K562 (cell line): ENCODE data around the gene RALGPS1. TPM values are rescaled to one million over a fixed set of nuclear protein-coding genes. Genes with fewer than 3 reads are reported as not detected.

ENCODE experiments used
- ATAC-seq: fragments of 200-7000 bp; cut with Tn5 transposase; 3 replicates; pipeline ENCODE4 v1.9.1; 2020; ENCODE audit warnings: moderate library complexity
- BruUV-seq: library from RNA; stranded (reverse); fragments of 400-500 nt; replicated peaks from 2 replicates; lab custom pipeline; 2021; lab: Mats Ljungman, UMichigan
- CTCF ChIA-PET: fragments of 300-600 bp; formaldehyde crosslinking; extraction: SDS; loops from one replicate; lab custom pipeline; 2021; ENCODE audit warnings: low intra/inter-chr PET ratio; lab: Yijun Ruan, JAX
- POLR2A ChIA-PET: fragments of 300-600, 350-650 bp; sonication (Branson Sonifier 250); formaldehyde crosslinking; extraction: SDS; loops from one replicate; lab custom pipeline; 2021; ENCODE audit warnings: antibody characterized with exemption, inconsistent platforms; lab: Yijun Ruan, JAX
- DNase-seq, 4 experiments: peaks; one replicate each; pipeline versions ENCODE4 v3.0.0 to v3.0.0-alpha.2; 2011 to 2018; ENCODE audit warnings: low spot score in 3 of 4, mixed read lengths in 3 of 4; ENCODE audit errors: extremely low read depth in 1 of 4
- FAIRE-seq: peaks from 2 replicates; lab custom pipeline; 2011; peaks lifted over from hg19 to GRCh38; lab: Jason Lieb, UNC
- H2AFZ ChIP-seq: 2 replicates; pipeline ENCODE4 v1.6.0; 2011; ENCODE audit warnings: low read depth, low read length, control low read depth, inconsistent platforms
- H3K27ac ChIP-seq: fragments of 200-600 bp; 3 replicates; pipeline ENCODE4 v1.8.0; 2011; ENCODE audit warnings: low read depth, mild to moderate bottlenecking, control low read depth, inconsistent platforms, low read length, moderate library complexity, mixed read lengths; ENCODE audit errors: extremely low read depth
- H3K27me3 ChIP-seq, 2 experiments: fragments of 300-600 bp in 1 of 2; 2 replicates in 1 of 2; 3 replicates in 1 of 2; pipeline versions ENCODE4 v1.6.0 to v1.8.0; 2011; ENCODE audit warnings: inconsistent platforms in 2 of 2, low read length in 2 of 2, mild to moderate bottlenecking in 1 of 2, mixed read lengths in 1 of 2, moderate library complexity in 1 of 2; ENCODE audit not compliant: control insufficient read depth in 2 of 2, insufficient read depth in 2 of 2
- H3K36me3 ChIP-seq: fragments of 300-600 bp; 3 replicates; pipeline ENCODE4 v1.8.0; 2011; ENCODE audit warnings: mild to moderate bottlenecking, low read length, inconsistent platforms; ENCODE audit not compliant: control insufficient read depth, insufficient read depth
- H3K4me1 ChIP-seq, 2 experiments: fragments of 200-600 bp in 1 of 2; replicated peaks in 1 of 2; 2 replicates in 1 of 2; 3 replicates in 1 of 2; pipeline versions ENCODE4 v1.5.1 to v1.8.0; 2011; ENCODE audit warnings: inconsistent platforms in 2 of 2, low read length in 2 of 2, mild to moderate bottlenecking in 1 of 2, mixed read lengths in 1 of 2, moderate library complexity in 1 of 2; ENCODE audit not compliant: control insufficient read depth in 2 of 2, insufficient read depth in 2 of 2
- H3K4me2 ChIP-seq: 2 replicates; pipeline ENCODE4 v1.6.1; 2011; ENCODE audit warnings: low read length, control low read depth, inconsistent platforms, mixed read lengths; ENCODE audit not compliant: insufficient read depth
- H3K4me3 ChIP-seq: fragments of 200-600 bp; sonication (generic), shearing (Covaris generic); 2 replicates; pipeline ENCODE4 v1.5.1; 2016; ENCODE audit warnings: control low read depth, inconsistent platforms
- H3K79me2 ChIP-seq: fragments of 200-600 bp; 3 replicates; pipeline ENCODE4 v1.8.0; 2011; ENCODE audit warnings: low read length, inconsistent platforms; ENCODE audit not compliant: control insufficient read depth, insufficient read depth
- H3K9ac ChIP-seq, 2 experiments: 2 replicates each; pipeline versions ENCODE4 v1.6.0 to v1.6.1; 2011; ENCODE audit warnings: low read depth in 2 of 2, low read length in 2 of 2, control low read depth in 1 of 2, inconsistent platforms in 1 of 2, mild to moderate bottlenecking in 1 of 2, mixed read lengths in 1 of 2; ENCODE audit not compliant: insufficient read depth in 1 of 2
- H3K9me1 ChIP-seq: one replicate; pipeline ENCODE4 v1.6.0; 2011; ENCODE audit warnings: inconsistent platforms, mild to moderate bottlenecking, low read length, moderate library complexity; ENCODE audit not compliant: control insufficient read depth, insufficient read depth
- H3K9me3 ChIP-seq: replicated peaks from 2 replicates; pipeline ENCODE4 v1.5.1; 2011; ENCODE audit warnings: low read depth, low read length, inconsistent platforms; ENCODE audit not compliant: control insufficient read depth, insufficient read depth
- H4K20me1 ChIP-seq: replicated peaks from 2 replicates; pipeline ENCODE4 v1.6.1; 2011; ENCODE audit warnings: low read length, inconsistent platforms, mixed read lengths; ENCODE audit not compliant: control insufficient read depth, insufficient read depth
- ETS1 ChIP-seq: conservative IDR thresholded peaks from 2 replicates; pipeline ENCODE4 v1.6.1; 2011; ENCODE audit warnings: low read depth, mild to moderate bottlenecking, low read length; ENCODE audit not compliant: control insufficient read depth
- ETV1 ChIP-seq: fragments of 450-650 bp; conservative IDR thresholded peaks from 2 replicates; pipeline ENCODE4 v1.6.1; 2016; ENCODE audit warnings: missing genetic modification characterization, control low read depth, low read depth, missing compliant biosample characterization
- HDAC3 ChIP-seq: fragments of 450-650 bp; IDR thresholded peaks from 2 replicates; pipeline ENCODE4 v1.6.1; 2018; ENCODE audit warnings: borderline replicate concordance, mild to moderate bottlenecking, moderate library complexity; ENCODE audit not compliant: partially characterized antibody
- JUND ChIP-seq, 2 experiments: IDR thresholded peaks; 2 replicates in 1 of 2; 3 replicates in 1 of 2; pipeline ENCODE4 v1.6.1; 2011; ENCODE audit warnings: borderline replicate concordance in 2 of 2, low read depth in 2 of 2, low read length in 2 of 2, improper control_type of control experiment in 1 of 2, missing biosample characterization in 1 of 2, missing genetic modification characterization in 1 of 2, missing genetic modification reagents in 1 of 2
- KDM4B ChIP-seq, 2 experiments: fragments of 450-650 bp in 1 of 2; sonication (generic) in 1 of 2; IDR thresholded peaks; 2 replicates each; pipeline ENCODE4 v1.6.1; 2016 to 2017; ENCODE audit warnings: borderline replicate concordance in 2 of 2, antibody characterized with exemption in 1 of 2, low read depth in 1 of 2, mild to moderate bottlenecking in 1 of 2
- LCOR ChIP-seq: sonication (generic); formaldehyde crosslinking; IDR thresholded peaks from 2 replicates; pipeline ENCODE4 v1.8.0; 2022; ENCODE audit warnings: mild to moderate bottlenecking, missing genetic modification reagents
- PHF20 ChIP-seq: fragments of 450-650 bp; IDR thresholded peaks from 2 replicates; pipeline ENCODE4 v1.6.1; 2018; ENCODE audit not compliant: partially characterized antibody
- TBP ChIP-seq: optimal IDR thresholded peaks from 2 replicates; pipeline ENCODE3; 2011; ENCODE audit warnings: low read depth, low read length, improper control_type of control experiment
- ZHX1 ChIP-seq: fragments of 150-350 bp; conservative IDR thresholded peaks from 2 replicates; pipeline ENCODE4 v1.6.1; 2014; ENCODE audit warnings: low read length
- WGBS: fragments of 100-300 bp; shearing (Covaris generic); methylation state at CpG from one replicate; pipeline ENCODE4 v1.1.6; 2016; ENCODE audit warnings: low coverage, mixed read lengths; ENCODE audit not compliant: insufficient coverage; ENCODE audit errors: missing lambda C conversion rate; 5-methylcytosine and 5-hydroxymethylcytosine counted together
- in situ Hi-C: fragments of 300-500 bp; cut with MboI; formaldehyde crosslinking; loops from 4 replicates; pipeline ENCODE4 v1.15.0; 2018; ENCODE audit warnings: inconsistent platforms, mixed read lengths
- intact Hi-C: fragments of 100-400 bp; cut with micrococcal nuclease; formaldehyde crosslinking; loops from 2 replicates; pipeline ENCODE4 v1.14.2; 2022
- polyA plus RNA-seq, 8 experiments: library from polyadenylated mRNA; depleted of rRNA in 4 of 8; stranded (reverse) in 5 of 8; unstranded in 3 of 8; fragments of >200 nt; fragmentation: Nextera tagmentation in 2 of 8; fragmentation: Illumina TruSeq in 1 of 8; extraction: Ambion mirVana in 2 of 8; extraction: Trizol in 1 of 8; gene quantifications; 2 replicates each; pipeline versions ENCODE4 v1.2.1 to v1.2.3, GENCODE V29; 2011 to 2014; ENCODE audit warnings: inconsistent platforms in 1 of 8, missing spikeins in 1 of 8
- total RNA-seq, 7 experiments: library from RNA; depleted of rRNA in 6 of 7; stranded (reverse); fragments of >200 nt in 6 of 7; fragmentation: Illumina TruSeq in 2 of 7; extraction: Trizol in 2 of 7; gene quantifications; 2 replicates each; pipeline versions ENCODE4 v1.2.1 to v1.2.3, GENCODE V29; 2011 to 2021; ENCODE audit warnings: low replicate concordance in 1 of 7

RALGPS1 gene
- total and polyA plus RNA-seq, 9 of the 15 experiments (the other 6 are each of a cell fraction or from before 2014, with no cell fraction given), result 0.04 to 2.6 (median 1.5) TPM

GRCh38 chr9:127219520-127219919 is 304.9 kb downstream of the RALGPS1 start:
- H3K9ac ChIP-seq, result no peak overlapping the region
- H3K27ac ChIP-seq, result no peak overlapping the region
- H3K27me3 ChIP-seq, result peaks cover 25 to 72% of the 10 kb centered on the region in 2 experiments; a peak in 4 of 5 replicates
- no peaks in the 10 kb centered on the region for H3K79me2 ChIP-seq
- 5% methylated on average over 6 of the region's 6 CpGs for WGBS
- no peaks in the 10 kb centered on the region for H3K36me3 ChIP-seq
- intact Hi-C loops (loop anchor here (5.0 kb wide), 2 partner anchors 178 to 278 kb away; partner anchors contain the start of gene SLC2A8), in situ Hi-C loops (loop anchor here (10.0 kb wide), 1 partner anchor 705 kb away; no protein-coding TSS in a partner anchor)
- POLR2A ChIA-PET, result interaction anchor here (0.8 to 1.4 kb wide), 2 partner anchors 9 to 78 kb away, joined by 3 to 5 read pairs; no protein-coding TSS in a partner anchor
- no peak overlapping the region for H2AFZ ChIP-seq
- no peak for FAIRE-seq
- no peaks in the 10 kb centered on the region for H3K9me3 ChIP-seq
- ATAC-seq, result no peak
- no peak overlapping the region for H3K4me3 ChIP-seq
- H3K9me1 ChIP-seq, result peaks cover 4% of the 10 kb centered on the region
- H3K4me1 ChIP-seq, result peaks cover 5 to 12% of the 10 kb centered on the region in 2 experiments; a peak in 4 of 5 replicates
- CTCF ChIA-PET, result no interaction called here
- no peak for DNase-seq
- BruUV-seq, result no TSS peak
- H3K4me2 ChIP-seq, result no peak overlapping the region
- no peaks in the 10 kb centered on the region for H4K20me1 ChIP-seq
- TF ChIP-seq JUND (IDR thresholded peaks at IDR 0.05; ENCODE audit: borderline replicate concordance, low read depth, low read length) (no peak), JUND (tag; IDR thresholded peaks at IDR 0.05; ENCODE audit: borderline replicate concordance, low read depth, low read length) (no peak), ZHX1 (no peak), LCOR (CRISPR knock-in tag) (no peak), HDAC3 (no peak), PHF20 (no peak), ETV1 (tag) (no peak), KDM4B (IDR thresholded peaks at IDR 0.05; ENCODE audit: borderline replicate concordance in 2 of 2, low read depth in 1 of 2) (no peak), ETS1 (no peak), TBP (no peak)
